HG02678 (cell line): ENCODE measurements around the gene SRXN1.

ENCODE experiments used
- ATAC-seq: cut with Tn5 transposase; IDR thresholded peaks from one replicate; pipeline ENCODE4 v1.9.1; 2021; ENCODE audit warnings: mild to moderate bottlenecking, moderate library complexity; ENCODE audit not compliant: unreplicated experiment

The SRXN1 gene

DNA sequence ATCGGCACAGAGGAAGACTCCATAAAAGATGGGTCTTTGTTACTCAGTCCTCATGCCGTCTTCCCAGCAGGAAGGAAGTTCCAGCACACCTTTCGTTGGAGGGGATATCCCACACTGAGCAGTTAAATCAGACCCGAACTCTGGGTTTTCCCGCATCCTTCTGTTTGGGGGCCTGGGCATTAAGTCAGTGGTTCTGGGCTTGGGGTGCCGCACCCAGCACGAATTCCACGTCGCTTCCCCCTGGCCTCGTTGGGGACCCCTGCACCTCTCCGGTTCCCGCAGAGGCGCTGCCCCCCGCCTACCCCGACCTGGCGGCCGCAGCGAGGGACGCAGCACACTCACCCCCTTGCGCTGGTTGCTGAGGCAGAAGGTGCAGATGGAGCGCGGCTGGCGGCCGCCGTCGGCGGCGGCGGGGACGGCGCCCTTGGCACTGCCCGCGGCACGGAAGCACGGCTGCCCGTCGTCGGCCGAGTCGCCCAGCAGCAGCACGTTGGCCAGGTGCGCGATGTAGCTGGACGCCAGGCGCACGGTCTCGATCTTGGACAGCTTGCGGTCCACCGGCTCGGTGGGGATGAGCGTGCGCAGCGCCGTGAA, 43.5 kb downstream of the SRXN1 start:
- ATAC-seq, result no peak

- no peak for ATAC-seq
These were observed 44.0 kb downstream of the SRXN1 start for GRCh38 chr20:608970-609369.

DNA sequence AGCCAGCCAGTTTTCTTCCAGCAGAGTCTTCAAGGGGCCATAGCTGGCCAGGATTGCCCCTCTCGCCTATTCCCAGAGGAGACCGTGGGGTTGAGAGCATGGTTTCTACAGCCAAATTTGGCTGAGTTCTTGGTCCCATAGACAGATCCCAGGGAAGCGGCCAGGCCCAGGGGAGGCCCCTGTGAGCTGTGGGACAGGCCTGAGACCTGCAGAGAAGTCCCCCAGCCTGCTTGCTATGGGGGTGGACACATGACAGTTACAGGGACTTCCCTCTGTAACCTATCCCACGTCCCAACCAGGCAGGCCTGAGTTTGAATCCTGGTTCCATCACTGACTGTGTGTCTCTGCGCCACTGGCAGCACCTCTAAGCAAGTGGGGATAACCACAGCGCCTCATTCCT, 45.5 kb downstream of the SRXN1 start:
- no peak for ATAC-seq

DNA sequence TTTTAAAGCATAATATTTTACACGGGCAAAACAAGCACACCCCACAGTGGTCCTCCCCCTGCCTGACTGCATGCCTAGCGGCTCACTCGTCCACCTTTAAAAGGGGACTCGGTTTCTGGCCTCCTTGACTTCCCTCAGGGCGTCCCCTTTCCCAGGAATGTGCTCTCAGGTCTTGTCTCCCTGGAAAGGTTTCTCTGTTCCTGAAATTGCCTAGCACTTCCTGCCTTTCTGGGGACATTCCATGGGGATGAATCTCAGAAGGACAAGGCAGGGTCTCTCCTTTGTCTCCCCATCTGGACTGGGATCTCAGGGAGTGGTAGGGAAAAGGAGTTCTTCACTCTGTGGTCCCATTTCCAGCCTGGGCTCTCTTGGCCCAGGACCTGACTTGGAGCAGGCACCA, 47.8 kb downstream of the SRXN1 start:
- ATAC-seq, result no peak

DNA sequence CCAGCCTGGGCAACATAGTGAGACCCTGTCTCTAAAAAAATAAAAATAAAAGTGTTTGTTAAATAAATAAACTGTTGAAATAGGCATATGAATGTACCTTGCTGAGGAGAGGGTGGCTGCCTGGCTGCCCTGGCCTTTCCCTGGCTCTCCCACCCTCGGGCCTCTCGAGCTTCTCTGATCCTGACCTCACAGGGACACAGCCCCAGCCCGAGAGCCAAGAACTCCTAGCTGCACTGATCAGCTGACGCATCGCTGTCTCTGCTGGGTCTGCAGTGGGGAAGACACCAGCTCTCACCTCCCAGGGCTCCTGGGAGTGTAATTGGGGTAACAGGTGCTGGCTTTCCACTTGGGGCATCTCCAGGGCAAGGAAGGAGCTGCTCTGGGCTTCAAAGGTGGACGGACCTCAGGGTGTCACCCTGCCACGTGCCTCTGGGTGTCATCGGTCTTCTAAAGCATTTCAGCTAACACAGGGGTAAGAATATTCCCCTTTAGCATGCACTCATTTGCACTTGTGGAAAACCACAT, 49.8 kb downstream of the SRXN1 start:
- ATAC-seq, result no peak

GRCh38 chr20:602111-602970, 50.7 kb downstream of the SRXN1 start:
- no peak for ATAC-seq

- no peak for ATAC-seq
These were observed 52.3 kb downstream of the SRXN1 start for GRCh38 chr20:600736-601135.

- ATAC-seq, result no peak
These were observed 52.9 kb downstream of the SRXN1 start for GRCh38 chr20:600141-600540.

GRCh38 chr20:598133-598850, 54.7 kb downstream of the SRXN1 start:
- no peak for ATAC-seq

- ATAC-seq, result no peak
These were observed 55.4 kb downstream of the SRXN1 start for GRCh38 chr20:597560-597959.
